Hematopoietic multipotent progenitor cell treated with erythropoietin and hydrocortisone succinate and interleukin-3 and kit ligand, for 8 days (in vitro differentiated cells): ENCODE measurements around the gene NDUFB11.
A peak's percentile ranks its signal among the peaks of the same experiment; 100 is the strongest.

Source experiments
- DNase-seq: peaks from one replicate; pipeline ENCODE4 v3.0.0-alpha.2; 2015

NDUFB11 gene

GRCh38 chrX:47144626-47145394 is at the start of gene NDUFB11, which contains the start of gene RBM10:
TSS of gene NDUFB11 (minus strand) at chrX:47144702. CDS start at chrX:47144679, 23 bp downstream.
TSS of gene RBM10 (plus strand) at chrX:47145221. CDS start at chrX:47147482, 2,261 bp downstream.
- peak; percentile 94 for DNase-seq

GRCh38 chrX:47193475-47194193 is 49.1 kb upstream of the NDUFB11 start, which contains the start of gene UBA1:
TSS of gene UBA1 (plus strand) at chrX:47193829. CDS start at chrX:47198803, 4,974 bp downstream.
- DNase-seq = peak; percentile 96

GRCh38 chrX:47191806-47192401 is 47.4 kb upstream of the NDUFB11 start:
- DNase-seq = peak; percentile 4

- peak; percentile 20 for DNase-seq
These were observed 46.8 kb upstream of the NDUFB11 start for GRCh38 chrX:47191331-47191730.

GRCh38 chrX:47190445-47191269 is 46.2 kb upstream of the NDUFB11 start:
- peak; percentile 92 for DNase-seq

- DNase-seq = no peak
These were observed 45.4 kb upstream of the NDUFB11 start for GRCh38 chrX:47189906-47190305.

- no peak for DNase-seq
These were observed 42.7 kb upstream of the NDUFB11 start for GRCh38 chrX:47187106-47187677.

GRCh38 chrX:47186096-47186740 is 41.7 kb upstream of the NDUFB11 start:
- DNase-seq = no peak

GRCh38 chrX:47185241-47185640 is 40.7 kb upstream of the NDUFB11 start:
- no peak for DNase-seq

- DNase-seq = no peak
These were observed 40.0 kb upstream of the NDUFB11 start for GRCh38 chrX:47184486-47184885.

- DNase-seq = no peak
These were observed 37.7 kb upstream of the NDUFB11 start for GRCh38 chrX:47182106-47182700.

- DNase-seq = no peak
These were observed 36.8 kb upstream of the NDUFB11 start for GRCh38 chrX:47181301-47181700.

- no peak for DNase-seq
These were observed 35.8 kb upstream of the NDUFB11 start for GRCh38 chrX:47180346-47180745.

- DNase-seq = no peak
These were observed 35.4 kb upstream of the NDUFB11 start for GRCh38 chrX:47179928-47180255.

GRCh38 chrX:47179221-47179927 is 34.9 kb upstream of the NDUFB11 start:
- no peak for DNase-seq

- DNase-seq = no peak
These were observed 33.8 kb upstream of the NDUFB11 start for GRCh38 chrX:47178337-47178736.

GRCh38 chrX:47177079-47177478 is 32.6 kb upstream of the NDUFB11 start:
- no peak for DNase-seq

GRCh38 chrX:47176101-47176740 is 31.7 kb upstream of the NDUFB11 start:
- DNase-seq = no peak

GRCh38 chrX:47175588-47175980 is 31.1 kb upstream of the NDUFB11 start:
- no peak for DNase-seq

GRCh38 chrX:47174846-47175587 is 30.5 kb upstream of the NDUFB11 start:
- DNase-seq = no peak
